Loucy (cell line): ENCODE measurements around the gene KIF3B.
"Not testable (repeated sequence)": the region's sequence is repeated elsewhere in the genome, so short reads cannot be mapped to it uniquely, and the experiment has no call there.

Experiments used
- H2AFZ ChIP-seq: fragments of 200-600 bp; sonication (generic); 2 replicates; pipeline ENCODE4 v1.6.0; 2016; ENCODE audit warnings: antibody characterized with exemption, mild to moderate bottlenecking, low read length, moderate library complexity
- H3F3A ChIP-seq: fragments of 200-600 bp; 2 replicates; pipeline ENCODE4 v1.6.0; 2016; ENCODE audit warnings: antibody characterized with exemption, low read depth, mild to moderate bottlenecking
- H3K27me3 ChIP-seq: fragments of 200-600 bp; sonication (generic); 2 replicates; pipeline ENCODE4 v1.6.1; 2014; ENCODE audit warnings: low read length, mild to moderate bottlenecking; ENCODE audit not compliant: insufficient read depth, poor library complexity, severe bottlenecking
- H3K36me3 ChIP-seq: fragments of 200-600 bp; sonication (generic); 2 replicates; pipeline ENCODE4 v1.6.1; 2016; ENCODE audit warnings: low read length; ENCODE audit not compliant: insufficient read depth
- H3K4me1 ChIP-seq: fragments of 200-600 bp; sonication (generic); 2 replicates; pipeline ENCODE4 v1.5.1; 2014; ENCODE audit warnings: low read length, mild to moderate bottlenecking; ENCODE audit not compliant: insufficient read depth, poor library complexity, severe bottlenecking
- H3K4me2 ChIP-seq: fragments of 200-600 bp; sonication (generic); 2 replicates; pipeline ENCODE4 v1.6.0; 2014; ENCODE audit warnings: antibody characterized with exemption, low read length, low read depth, mild to moderate bottlenecking; ENCODE audit not compliant: poor library complexity, severe bottlenecking
- H3K4me3 ChIP-seq: fragments of 200-600 bp; sonication (generic); 2 replicates; pipeline ENCODE4 v1.5.1; 2014; ENCODE audit warnings: low read length, mild to moderate bottlenecking, mixed read lengths; ENCODE audit not compliant: poor library complexity, severe bottlenecking
- H3K79me2 ChIP-seq: fragments of 200-600 bp; sonication (generic); 2 replicates; pipeline ENCODE4 v1.6.1; 2014; ENCODE audit warnings: low read length; ENCODE audit not compliant: insufficient read depth
- H3K9ac ChIP-seq: fragments of 200-600 bp; sonication (generic); 2 replicates; pipeline ENCODE4 v1.6.0; 2014; ENCODE audit warnings: mild to moderate bottlenecking, low read depth, low read length, moderate library complexity; ENCODE audit not compliant: poor library complexity, severe bottlenecking
- H3K9me2 ChIP-seq: fragments of 200-600 bp; sonication (generic); replicated peaks from 2 replicates; pipeline ENCODE4 v1.6.1; 2016; ENCODE audit warnings: low read depth, low read length, mixed read lengths
- H3K9me3 ChIP-seq: fragments of 200-600 bp; sonication (generic); 2 replicates; pipeline ENCODE4 v1.6.1; 2014; ENCODE audit warnings: mild to moderate bottlenecking, antibody characterized with exemption, low read length, low read depth; ENCODE audit not compliant: insufficient read depth
- H4K20me1 ChIP-seq: fragments of 200-600 bp; sonication (generic); 2 replicates; pipeline ENCODE4 v1.6.0; 2014; ENCODE audit warnings: antibody characterized with exemption, low read length, mild to moderate bottlenecking; ENCODE audit not compliant: insufficient read depth, poor library complexity, severe bottlenecking
- CTCF ChIP-seq: fragments of 200-600 bp; sonication (generic); conservative IDR thresholded peaks from 2 replicates; pipeline ENCODE4 v1.5.1; 2014; ENCODE audit warnings: mild to moderate bottlenecking, antibody characterized with exemption, low read length
- EZH2phosphoT487 ChIP-seq: fragments of 200-600 bp; IDR thresholded peaks from 2 replicates; pipeline ENCODE4 v1.6.1; 2018; ENCODE audit warnings: antibody characterized with exemption, mild to moderate bottlenecking, moderate library complexity, borderline replicate concordance

The KIF3B gene

GRCh38 chr20:32321390-32321789 lies 43.9 kb downstream of the KIF3B start:
- Histone ChIP-seq H3K27me3 (no peaks in the 10 kb centered on the region), H3K4me1 (no peaks in the 10 kb centered on the region), H4K20me1 (no peaks in the 10 kb centered on the region), H2AFZ (no peak overlapping the region), H3K4me3 (no peak overlapping the region), H3K4me2 (no peak overlapping the region), H3K79me2 (no peaks in the 10 kb centered on the region), H3K9ac (no peak overlapping the region), H3K9me2 (no peaks in the 10 kb centered on the region), H3F3A (no peaks in the 10 kb centered on the region), H3K9me3 (no peaks in the 10 kb centered on the region), H3K36me3 (peaks cover 8% of the 10 kb centered on the region; the same call in 1 of the 2 replicates)
- TF ChIP-seq EZH2phosphoT487: no peak
- no peak for TF ChIP-seq CTCF

- not testable (repeated sequence) for H3K9me3 ChIP-seq, H4K20me1 ChIP-seq, H3K79me2 ChIP-seq, H3K4me2 ChIP-seq, H3K36me3 ChIP-seq, H3K4me1 ChIP-seq, H3K9ac ChIP-seq, H3K9me2 ChIP-seq, H3K27me3 ChIP-seq, H3F3A ChIP-seq, H2AFZ ChIP-seq, H3K4me3 ChIP-seq
Measured at GRCh38 chr20:32322260-32322659, 44.8 kb downstream of the KIF3B start.

- H3K79me2 ChIP-seq, H3K4me1 ChIP-seq, H3K9ac ChIP-seq, H3K9me3 ChIP-seq, H3K4me2 ChIP-seq, H4K20me1 ChIP-seq, H3K4me3 ChIP-seq, H3K36me3 ChIP-seq, H2AFZ ChIP-seq, H3K9me2 ChIP-seq, H3F3A ChIP-seq, H3K27me3 ChIP-seq: not testable (repeated sequence)
Measured at GRCh38 chr20:32323761-32324160, 46.3 kb downstream of the KIF3B start.

GRCh38 chr20:32325706-32326503 lies 48.5 kb downstream of the KIF3B start:
- Histone ChIP-seq H3K9ac (no peak overlapping the region), H3F3A (no peaks in the 10 kb centered on the region), H3K27me3 (no peaks in the 10 kb centered on the region), H3K4me1 (no peaks in the 10 kb centered on the region), H4K20me1 (no peaks in the 10 kb centered on the region), H2AFZ (no peak overlapping the region), H3K79me2 (no peaks in the 10 kb centered on the region), H3K4me3 (no peak overlapping the region), H3K9me3 (no peaks in the 10 kb centered on the region), H3K4me2 (no peak overlapping the region), H3K9me2 (no peaks in the 10 kb centered on the region), H3K36me3 (no peaks in the 10 kb centered on the region; the same call in 1 of the 2 replicates)
- TF ChIP-seq EZH2phosphoT487 (no peak), CTCF (no peak)
